ENCODE measurements around the gene LRFN2. TPM values are rescaled to one million over a fixed set of nuclear protein-coding genes. Genes with fewer than 3 reads are reported as not detected.

Gene LRFN2
- total RNA-seq, 1 donor from 2014 or later = not detected

GRCh38 chr6:40536442-40536841 is 50.7 kb downstream of the LRFN2 start:
- H3K27me3 Mint-ChIP-seq (ENCODE audit: low read depth) = peaks cover 7% of the 10 kb centered on the region
- no peak overlapping the region for H3K4me3 Mint-ChIP-seq
- peak; percentile 41 for TF ChIP-seq CTCF (conservative IDR thresholded peaks at IDR 0.05)
- H3K36me3 Mint-ChIP-seq (ENCODE audit: low read depth) = no peaks in the 10 kb centered on the region
- no peaks in the 10 kb centered on the region for H3K9me3 Mint-ChIP-seq
- DNase-seq (ENCODE audit: low read depth, low spot score) = peak; percentile 4
- no peak overlapping the region for H3K27ac Mint-ChIP-seq (ENCODE audit: unreplicated experiment)
- no peaks in the 10 kb centered on the region for H3K4me1 Mint-ChIP-seq

GRCh38 chr6:40535819-40536380 is 51.3 kb downstream of the LRFN2 start:
- peaks cover 8% of the 10 kb centered on the region for H3K27me3 Mint-ChIP-seq (ENCODE audit: low read depth)
- H3K4me1 Mint-ChIP-seq = no peaks in the 10 kb centered on the region
- no peaks in the 10 kb centered on the region for H3K9me3 Mint-ChIP-seq
- no peak for TF ChIP-seq CTCF (conservative IDR thresholded peaks at IDR 0.05)
- no peak overlapping the region for H3K4me3 Mint-ChIP-seq
- DNase-seq (ENCODE audit: low read depth, low spot score) = no peak
- H3K36me3 Mint-ChIP-seq (ENCODE audit: low read depth) = no peaks in the 10 kb centered on the region
- H3K27ac Mint-ChIP-seq (ENCODE audit: unreplicated experiment) = no peak overlapping the region

- Mint-ChIP-seq H3K4me1 (no peaks in the 10 kb centered on the region), H3K4me3 (no peak overlapping the region), H3K9me3 (no peaks in the 10 kb centered on the region), H3K27ac (ENCODE audit: unreplicated experiment) (no peak overlapping the region), H3K36me3 (ENCODE audit: low read depth) (no peaks in the 10 kb centered on the region), H3K27me3 (ENCODE audit: low read depth) (peaks cover 8% of the 10 kb centered on the region)
- no peak for TF ChIP-seq CTCF (conservative IDR thresholded peaks at IDR 0.05)
- DNase-seq (ENCODE audit: low read depth, low spot score) = no peak
These were observed 51.9 kb downstream of the LRFN2 start for GRCh38 chr6:40535110-40535818.

GRCh38 chr6:40532349-40533000 is 54.7 kb downstream of the LRFN2 start:
- Mint-ChIP-seq H3K4me3 (no peak overlapping the region), H3K9me3 (no peaks in the 10 kb centered on the region), H3K36me3 (ENCODE audit: low read depth) (no peaks in the 10 kb centered on the region), H3K27ac (ENCODE audit: unreplicated experiment) (no peak overlapping the region), H3K4me1 (no peaks in the 10 kb centered on the region), H3K27me3 (ENCODE audit: low read depth) (peaks cover 8% of the 10 kb centered on the region)
- DNase-seq (ENCODE audit: low read depth, low spot score) = no peak
- TF ChIP-seq CTCF (conservative IDR thresholded peaks at IDR 0.05) = no peak

- H3K9me3 Mint-ChIP-seq = no peaks in the 10 kb centered on the region
- no peaks in the 10 kb centered on the region for H3K36me3 Mint-ChIP-seq (ENCODE audit: low read depth)
- DNase-seq (ENCODE audit: low read depth, low spot score) = no peak
- peaks cover 8% of the 10 kb centered on the region for H3K27me3 Mint-ChIP-seq (ENCODE audit: low read depth)
- no peak overlapping the region for H3K4me3 Mint-ChIP-seq
- peaks cover 7% of the 10 kb centered on the region for H3K4me1 Mint-ChIP-seq
- TF ChIP-seq CTCF (conservative IDR thresholded peaks at IDR 0.05) = no peak
- no peak overlapping the region for H3K27ac Mint-ChIP-seq (ENCODE audit: unreplicated experiment)
These were observed 57.2 kb downstream of the LRFN2 start for GRCh38 chr6:40529919-40530318.

All from neural crest cell (in vitro differentiated cells).